GM19468 (cell line): ENCODE data around the gene DNAJC22.
A peak's percentile ranks its signal among the peaks of the same experiment; 100 is the strongest.

Experiments
- ATAC-seq: cut with Tn5 transposase; IDR thresholded peaks from one replicate; pipeline ENCODE4 v1.9.1; 2021; ENCODE audit warnings: mild to moderate bottlenecking, moderate library complexity, moderate number of reproducible peaks; ENCODE audit not compliant: unreplicated experiment; ENCODE audit errors: extremely low read depth

The DNAJC22 gene

DNA sequence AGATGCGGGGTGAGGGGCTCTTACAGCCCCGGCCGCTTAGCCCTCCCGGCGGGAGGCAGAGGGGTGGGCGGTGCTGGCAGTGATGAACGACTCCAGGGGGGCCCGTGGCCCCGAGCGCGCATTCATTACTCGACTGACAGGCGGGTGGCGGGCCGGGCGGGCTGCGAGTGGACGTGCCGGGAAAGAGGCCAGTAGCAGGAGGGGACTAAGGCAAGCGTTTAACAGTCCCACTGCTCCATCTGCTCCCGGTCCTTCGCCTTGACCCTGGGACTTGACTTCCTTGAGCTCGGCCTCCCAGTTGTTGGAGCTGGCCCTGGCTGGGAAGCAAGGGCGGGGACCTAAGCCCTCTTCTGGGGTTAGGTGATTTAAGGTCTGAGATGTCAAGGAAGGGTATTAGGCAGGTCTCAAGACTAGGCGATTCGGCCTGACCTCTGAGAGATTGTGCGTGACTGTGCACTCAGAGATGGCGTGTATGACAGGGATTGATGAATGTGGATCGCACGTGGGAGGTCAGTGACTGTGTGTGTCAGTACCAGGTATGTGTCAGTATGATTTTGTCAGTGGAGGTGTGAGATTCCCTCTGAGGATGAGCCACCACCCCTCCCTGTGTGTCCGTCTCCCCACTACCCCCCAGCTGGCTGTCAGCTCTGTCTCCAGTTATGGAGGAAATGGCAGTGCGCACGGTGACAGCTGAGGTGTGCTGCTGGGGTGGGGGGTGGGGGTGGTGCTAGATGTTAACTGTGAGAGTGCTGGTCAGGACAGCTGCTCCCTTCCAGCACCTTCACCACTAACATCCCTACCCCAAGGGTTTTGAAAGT, 3.6 kb upstream of the DNAJC22 start:
- ATAC-seq, result no peak

DNA sequence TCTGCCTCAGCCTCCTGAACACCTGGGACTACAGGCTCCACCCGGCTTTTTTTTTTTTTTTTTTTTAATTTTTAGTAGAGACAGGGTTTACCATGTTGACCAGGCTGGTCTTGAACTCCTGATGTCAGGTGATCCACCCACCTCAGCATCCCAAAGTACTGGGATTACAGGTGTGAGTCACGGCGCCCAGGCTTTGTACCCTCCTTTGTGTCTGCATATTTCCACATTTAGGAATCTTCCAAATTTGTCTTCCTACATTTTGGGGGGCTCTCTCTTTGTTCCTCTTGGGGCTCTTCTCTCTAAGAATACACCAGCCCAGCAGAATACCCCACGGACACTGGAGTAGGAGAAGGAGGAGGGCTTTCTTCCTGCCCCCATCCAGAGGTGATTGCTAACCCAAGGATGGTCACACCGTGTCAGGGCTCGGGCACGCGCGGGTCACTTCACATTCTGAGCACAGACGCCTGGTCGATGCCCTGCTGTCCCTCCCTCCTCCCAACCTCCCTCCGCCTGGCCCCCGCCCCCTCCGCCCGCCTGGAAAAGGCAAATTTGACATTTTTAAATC, 2.1 kb upstream of the DNAJC22 start:
- no peak for ATAC-seq

DNA sequence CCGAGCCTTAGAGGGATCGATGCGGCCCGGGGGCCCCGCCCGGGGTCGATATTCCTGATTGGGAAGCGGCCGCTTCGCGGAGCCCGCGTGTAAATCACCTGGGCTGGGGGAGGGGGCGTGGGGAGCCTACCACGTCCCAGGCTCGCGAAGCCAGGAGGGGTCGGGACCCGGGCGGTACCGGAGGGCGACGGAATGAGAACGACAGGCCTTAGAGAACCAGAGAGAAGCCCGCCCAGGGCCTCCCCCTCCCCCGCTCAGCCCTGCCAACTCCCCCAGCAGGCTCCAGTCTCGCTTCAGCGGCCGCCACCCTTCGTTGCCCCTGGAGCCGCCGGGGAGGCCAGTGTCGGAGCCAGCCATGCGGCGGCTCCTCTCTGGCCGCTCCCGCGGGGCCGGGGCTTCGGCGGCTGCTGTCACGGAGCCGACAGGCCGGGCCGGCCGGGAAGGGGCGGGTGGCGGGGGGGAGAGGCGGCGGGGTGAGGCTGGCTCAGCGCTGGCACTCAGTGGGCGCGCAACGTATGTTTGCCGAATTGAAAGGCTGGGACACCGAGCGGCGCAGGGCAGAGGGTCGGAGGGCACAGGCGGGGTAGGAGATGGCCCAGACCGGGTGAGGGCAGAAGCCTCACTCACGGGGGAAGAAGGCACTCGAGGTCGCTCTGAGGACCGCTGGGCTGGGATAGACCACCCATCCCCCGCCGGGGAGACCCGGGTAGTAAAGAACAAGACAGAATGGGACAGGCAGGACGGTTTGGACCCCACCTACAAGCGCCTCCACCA, 1.4 kb upstream of the DNAJC22 start:
- no peak for ATAC-seq

DNA sequence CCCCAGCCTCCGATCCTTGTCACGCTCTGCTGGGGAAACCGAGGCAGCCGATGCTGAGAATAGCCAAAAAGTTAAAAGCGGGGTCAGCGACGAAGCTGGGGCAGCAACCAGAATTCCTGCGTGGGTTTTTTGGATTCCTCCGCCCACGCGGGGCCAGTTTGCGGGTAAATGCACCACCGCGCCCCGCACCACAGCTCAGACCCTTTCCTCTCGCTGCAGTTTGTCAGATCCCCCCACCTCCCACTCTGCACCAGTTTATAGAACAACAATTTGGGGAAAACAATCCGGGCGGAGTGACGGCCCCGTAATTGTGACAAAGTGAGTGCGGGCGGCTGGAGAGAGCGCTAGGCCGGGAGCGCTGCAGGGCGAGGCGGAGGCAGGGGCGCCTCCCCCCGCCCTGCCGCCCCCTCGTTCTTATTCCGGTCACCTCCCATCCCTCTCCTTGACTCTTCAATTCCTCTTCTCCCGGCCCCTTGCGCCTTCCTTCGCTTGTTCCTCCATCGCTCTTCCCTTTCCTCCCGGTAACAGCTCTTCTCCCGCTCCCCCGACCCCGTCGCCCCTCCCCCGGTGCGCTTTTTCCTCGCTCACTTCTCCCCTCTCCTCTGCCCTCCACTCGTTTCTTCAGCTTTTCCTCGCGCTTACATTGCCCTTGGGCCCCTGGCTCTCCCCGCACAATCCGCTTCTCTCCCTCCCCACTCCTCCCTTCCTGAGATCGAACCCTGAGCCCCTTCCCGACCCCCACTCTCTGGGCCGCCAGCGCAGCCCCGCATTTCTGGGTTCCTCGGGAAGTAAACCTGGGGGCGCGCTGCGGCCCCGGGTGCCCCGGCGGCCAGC, 646 bp upstream of the DNAJC22 start:
- ATAC-seq, result no peak

DNA sequence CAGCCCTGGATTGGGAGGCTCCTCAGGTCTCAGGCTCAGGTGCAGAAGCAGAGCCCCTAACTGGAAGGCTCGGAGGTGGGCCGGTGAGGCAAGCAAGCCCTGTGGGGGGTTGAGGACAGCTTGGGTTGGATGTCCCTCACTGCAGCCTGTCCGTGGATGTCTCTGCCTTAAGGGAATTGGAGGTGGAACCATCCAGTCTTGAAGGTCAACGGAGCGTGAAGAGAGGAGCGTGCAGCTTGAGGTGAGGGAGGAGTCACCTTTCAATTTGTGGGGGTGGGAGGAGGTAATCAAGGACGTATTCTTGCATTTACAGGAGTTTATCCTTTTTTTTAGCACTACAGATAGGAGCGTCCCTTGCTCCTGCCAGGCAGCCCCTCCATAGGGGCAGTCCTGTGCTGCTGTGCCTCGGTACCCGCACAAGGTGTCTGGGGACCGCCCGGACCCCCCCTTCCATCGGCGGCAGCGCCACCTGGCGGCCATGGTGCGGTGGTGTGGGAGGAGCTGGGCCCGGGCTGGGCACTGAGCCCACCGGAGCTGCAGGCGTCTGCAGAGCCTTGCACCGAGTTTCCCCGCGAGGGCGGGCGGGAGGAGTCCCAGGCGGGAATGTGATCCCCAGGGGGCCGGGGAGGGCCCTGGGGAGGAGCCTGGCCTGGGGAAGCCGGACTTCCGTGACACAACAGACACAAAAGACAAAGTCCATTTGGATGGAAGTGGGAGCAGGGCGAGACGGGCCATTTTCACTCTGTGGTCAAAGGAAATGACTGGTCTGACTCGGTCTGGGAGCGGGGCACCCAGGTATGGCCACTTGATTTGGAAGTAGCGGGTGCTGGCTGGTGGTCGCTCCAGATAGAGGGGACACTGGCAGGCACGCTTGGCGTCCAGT, 864 bp downstream of the DNAJC22 start:
- no peak for ATAC-seq

DNA sequence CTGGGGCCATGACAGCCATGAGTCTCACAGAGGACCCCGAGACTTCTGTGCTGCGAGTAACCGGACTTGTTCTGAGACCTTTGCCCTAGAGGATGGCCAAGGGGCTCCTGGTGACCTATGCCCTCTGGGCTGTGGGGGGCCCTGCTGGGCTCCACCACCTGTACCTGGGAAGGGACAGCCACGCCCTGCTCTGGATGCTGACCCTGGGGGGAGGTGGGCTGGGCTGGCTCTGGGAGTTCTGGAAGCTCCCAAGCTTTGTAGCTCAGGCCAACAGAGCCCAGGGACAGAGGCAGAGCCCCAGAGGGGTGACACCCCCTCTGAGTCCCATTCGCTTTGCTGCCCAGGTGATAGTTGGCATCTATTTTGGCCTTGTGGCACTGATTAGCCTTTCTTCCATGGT, 2.1 kb downstream of the DNAJC22 start:
- ATAC-seq, result no peak

DNA sequence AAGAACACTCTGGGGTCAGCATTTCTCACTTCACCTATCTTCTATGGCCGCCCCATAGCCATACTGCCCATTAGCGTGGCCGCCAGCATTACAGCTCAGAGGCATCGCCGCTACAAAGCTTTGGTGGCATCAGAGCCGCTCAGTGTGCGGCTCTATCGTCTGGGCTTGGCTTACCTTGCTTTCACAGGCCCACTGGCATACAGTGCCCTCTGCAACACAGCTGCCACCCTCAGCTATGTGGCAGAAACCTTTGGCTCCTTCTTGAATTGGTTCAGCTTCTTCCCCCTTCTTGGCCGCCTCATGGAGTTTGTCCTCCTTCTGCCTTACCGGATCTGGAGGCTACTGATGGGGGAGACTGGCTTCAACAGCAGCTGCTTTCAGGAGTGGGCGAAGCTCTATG, 2.6 kb downstream of the DNAJC22 start:
- ATAC-seq, result no peak

DNA sequence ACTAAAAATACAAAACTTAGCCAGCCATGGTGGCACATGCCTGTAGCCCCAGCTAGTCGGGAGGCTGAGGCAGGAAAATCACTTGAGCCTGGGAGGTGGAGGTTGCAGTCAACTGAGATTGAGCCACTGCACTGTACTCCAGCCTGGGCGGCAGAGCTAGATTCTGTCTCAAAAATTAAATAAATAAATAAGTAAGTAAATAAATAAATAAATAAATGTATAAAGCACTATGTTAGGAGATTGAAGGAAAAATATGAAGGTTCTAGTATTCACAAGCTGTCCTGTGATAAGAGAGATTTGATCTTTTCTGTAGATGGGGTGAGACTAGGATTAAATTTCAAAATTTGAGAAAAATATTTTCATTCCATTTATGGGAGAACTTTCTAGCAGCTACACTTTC, 5.7 kb downstream of the DNAJC22 start:
- ATAC-seq, result no peak

DNA sequence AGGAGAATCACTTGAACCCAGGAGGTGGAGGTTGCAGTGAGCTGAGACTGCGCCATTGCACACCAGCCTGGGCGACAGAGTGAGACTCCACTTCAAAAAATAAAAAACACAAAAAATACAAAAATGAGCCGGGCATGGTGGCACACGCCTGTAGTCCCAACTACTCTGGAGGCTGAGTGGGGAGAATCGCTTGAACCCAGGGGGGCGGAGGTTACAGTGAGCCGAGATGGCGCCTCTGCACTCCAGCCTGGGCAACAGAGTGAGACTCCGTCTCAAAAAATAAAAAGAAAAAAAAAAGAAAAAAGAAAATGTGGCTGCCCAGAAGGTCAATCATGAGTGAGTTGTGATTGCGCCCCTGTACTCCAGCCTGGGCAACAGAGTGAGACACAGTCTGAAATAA, 9.2 kb downstream of the DNAJC22 start:
- no peak for ATAC-seq

DNA sequence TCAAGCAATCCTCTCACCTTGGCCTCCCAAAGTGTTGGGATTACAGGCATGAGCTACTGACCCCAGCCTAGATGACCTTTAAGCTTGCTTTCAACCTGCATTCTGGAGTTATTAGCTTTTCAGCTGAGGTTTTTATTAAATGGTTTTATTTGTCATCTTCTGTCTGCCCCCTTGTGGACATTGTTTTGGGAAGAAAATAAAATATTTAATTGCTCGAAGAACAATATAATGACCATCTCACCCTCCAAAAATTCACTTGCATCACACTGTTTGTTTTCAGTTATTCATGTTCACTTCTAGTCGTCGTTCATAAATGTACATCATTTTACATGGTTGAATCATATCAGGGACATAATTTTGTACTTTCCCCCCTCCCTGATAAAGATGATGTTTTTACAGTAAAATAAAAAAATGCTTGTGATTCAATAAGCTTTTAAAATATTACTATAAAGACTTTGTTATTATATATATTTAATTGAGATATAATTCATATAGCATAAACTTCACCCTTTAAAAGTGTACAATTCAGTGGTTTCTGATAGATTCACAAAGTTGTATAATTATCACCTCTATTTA, 10.5 kb downstream of the DNAJC22 start:
- ATAC-seq, result no peak

DNA sequence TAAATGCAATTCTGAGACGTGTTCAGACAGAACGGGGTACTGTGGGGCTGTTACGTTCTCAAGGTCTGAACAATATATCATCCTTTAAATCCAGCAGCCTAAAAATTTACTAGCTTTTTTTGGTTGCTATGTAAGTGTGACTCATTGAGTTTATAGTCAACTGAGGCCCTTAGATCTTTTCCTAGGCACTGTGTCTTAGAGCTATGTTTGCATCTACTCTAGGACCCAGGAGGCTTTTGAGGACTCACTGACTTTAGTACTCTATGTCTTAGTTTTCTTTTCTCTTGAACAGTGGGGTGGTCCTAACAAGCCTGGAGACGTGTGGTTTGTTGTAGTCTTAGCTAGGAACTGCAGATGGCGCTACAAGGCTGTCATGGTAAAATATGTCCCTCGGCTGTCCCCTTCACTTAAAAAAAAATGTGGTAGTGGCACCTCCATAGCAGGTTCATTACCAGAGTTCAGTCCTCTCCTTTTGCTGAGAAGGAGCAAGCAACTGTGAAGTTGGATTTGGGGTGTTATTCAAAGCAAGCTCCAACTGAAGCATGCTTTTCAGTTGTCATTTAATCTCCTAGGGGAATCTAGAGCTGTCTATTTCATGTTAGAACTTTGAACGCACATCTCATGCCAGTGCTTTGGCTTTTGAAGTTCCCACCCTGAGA, 11.9 kb downstream of the DNAJC22 start:
- no peak for ATAC-seq

DNA sequence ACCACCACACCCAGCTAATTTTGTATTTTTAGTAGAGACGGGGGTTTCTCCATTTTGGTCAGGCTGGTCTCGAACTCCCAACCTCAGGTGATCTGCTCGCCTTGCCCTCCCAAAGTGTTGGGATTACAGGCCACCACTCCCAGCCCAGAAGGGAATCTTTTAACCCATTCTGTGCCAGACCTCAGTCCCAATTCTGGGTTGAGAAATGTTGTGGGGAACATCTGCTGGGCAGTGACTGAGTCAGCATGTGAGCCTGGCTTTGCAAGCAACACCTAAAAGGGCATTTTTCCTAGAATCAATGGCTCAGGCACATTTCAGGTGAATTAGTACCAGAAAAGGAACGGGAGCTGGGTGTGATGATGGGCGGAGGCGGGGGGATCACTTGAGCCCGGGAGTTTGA, 13.0 kb downstream of the DNAJC22 start:
- ATAC-seq, result no peak

DNA sequence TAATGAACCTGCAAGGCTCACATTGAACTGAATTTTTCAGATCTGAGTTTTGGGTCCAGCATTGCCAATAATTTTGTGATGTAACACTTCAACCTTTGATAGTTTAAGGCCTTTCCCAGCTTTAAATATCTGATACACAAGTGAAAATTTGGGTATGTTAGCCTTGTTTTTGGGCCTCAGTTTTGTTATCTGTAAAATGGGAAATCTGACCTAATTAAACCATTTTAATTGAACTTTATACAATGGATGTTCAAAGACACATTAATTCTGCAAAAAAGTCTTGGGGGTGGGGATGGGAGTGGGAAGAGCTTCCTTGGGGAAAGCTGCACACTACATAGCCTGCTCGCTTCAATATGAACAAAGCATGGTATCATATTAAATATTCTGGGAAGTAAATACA, 15.4 kb downstream of the DNAJC22 start:
- ATAC-seq, result no peak

DNA sequence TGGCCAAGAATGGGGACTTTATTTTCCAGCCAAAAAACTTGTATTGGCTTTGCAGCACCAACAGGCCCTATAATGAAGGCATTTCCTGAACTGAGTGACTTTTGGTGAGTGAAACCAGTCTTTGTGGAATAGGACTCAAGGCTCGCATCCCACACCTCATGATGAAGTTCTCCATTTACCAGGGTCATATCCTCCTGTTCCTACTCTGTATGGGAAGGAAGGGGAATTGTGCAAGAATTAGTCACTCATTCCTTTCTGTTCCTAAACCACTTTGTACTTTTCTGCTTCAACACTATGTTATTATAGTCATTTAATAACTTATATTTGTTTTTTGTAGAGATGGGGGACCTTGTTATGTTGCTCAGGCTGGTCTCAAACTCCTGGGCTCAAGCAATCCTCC, 18.3 kb downstream of the DNAJC22 start:
- ATAC-seq, result no peak

DNA sequence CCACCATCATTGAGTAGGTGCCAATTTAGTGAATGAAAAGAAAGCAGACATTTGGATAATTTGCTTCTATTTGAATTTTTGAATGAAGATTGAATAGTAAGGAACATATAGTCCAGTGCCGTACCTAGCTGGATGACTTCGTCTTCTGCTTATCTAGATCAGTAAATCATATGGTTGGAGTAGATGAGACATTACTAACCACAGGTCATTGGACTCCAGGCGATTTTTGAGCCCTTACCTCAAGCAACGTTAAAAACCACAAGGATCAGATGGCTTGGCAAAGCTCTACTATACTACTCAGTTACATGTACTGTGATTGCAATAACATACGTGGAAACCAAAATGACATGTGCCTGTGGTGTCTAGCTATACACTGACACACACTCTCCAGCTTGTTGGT, 18.9 kb downstream of the DNAJC22 start:
- ATAC-seq, result no peak

DNA sequence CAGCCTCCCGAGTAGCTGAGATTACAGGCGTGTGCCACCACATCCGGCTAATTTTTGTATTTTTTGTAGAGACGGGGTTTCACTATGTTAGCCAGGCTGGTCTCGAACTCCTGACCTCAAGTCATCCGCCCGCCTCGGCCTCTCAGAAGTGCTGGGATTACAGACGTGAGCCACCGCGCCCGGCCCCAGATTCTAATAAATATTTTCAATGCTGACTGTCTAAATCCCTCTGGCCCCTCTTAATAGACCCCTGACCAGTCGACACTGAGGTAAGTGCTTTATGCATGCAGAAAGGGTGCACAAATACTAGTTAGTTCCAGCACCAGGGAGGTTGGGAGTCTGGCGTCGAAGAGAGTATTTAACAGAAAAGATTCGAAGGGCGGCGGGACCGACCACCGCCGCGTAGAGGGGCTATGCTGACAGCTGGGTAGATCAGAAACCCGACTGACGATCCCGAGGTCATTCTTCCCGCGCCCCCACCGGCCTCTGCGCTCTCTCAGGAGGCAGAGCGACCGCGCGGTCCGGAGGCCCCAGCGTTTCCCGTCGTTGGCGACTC, 19.5 kb downstream of the DNAJC22 start:
- no peak for ATAC-seq

DNA sequence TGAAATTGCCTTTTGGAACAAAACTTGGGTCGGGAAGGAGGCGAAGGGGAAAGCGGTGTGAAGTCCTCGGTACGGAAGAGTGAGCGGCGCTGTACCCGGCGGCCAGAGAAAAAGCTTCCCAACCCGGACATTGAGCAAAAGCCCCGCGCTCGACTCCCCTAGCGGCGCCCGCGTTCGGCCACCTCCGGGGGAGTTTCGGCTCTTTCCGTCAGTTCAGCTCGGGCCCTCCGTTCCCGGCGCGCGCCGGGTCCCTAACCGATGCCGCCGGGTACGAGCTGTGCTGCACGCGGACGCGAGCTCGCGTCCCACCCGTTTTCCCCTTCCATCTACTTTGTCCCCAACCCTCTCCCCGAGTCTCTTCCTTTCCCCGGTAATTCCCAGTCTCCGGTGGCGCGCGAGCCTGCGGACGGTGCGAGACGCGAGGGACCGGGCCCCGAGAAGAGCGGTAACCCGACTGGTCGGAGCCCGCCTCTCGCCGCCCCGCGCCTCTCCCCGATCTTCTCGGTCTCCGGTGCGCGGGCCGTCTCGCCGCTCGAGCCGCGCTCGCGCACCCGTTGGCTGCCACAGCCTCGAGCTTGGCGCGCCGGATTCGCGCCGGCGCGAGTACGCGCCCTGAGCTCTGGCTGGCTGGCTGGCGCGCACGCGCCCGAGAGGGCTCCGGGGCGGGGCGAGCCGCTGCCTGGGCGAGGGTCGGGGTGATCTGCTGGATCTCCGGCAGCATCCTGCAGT, 20.1 kb downstream of the DNAJC22 start:
- ATAC-seq, result peak; percentile 43
